ENCODE measurements around the gene FBXO7.
A peak's percentile ranks its signal among the peaks of the same experiment; 100 is the strongest.
"Not testable (repeated sequence)": the region's sequence is repeated elsewhere in the genome, so short reads cannot be mapped to it uniquely, and the experiment has no call there.

The FBXO7 gene

DNA sequence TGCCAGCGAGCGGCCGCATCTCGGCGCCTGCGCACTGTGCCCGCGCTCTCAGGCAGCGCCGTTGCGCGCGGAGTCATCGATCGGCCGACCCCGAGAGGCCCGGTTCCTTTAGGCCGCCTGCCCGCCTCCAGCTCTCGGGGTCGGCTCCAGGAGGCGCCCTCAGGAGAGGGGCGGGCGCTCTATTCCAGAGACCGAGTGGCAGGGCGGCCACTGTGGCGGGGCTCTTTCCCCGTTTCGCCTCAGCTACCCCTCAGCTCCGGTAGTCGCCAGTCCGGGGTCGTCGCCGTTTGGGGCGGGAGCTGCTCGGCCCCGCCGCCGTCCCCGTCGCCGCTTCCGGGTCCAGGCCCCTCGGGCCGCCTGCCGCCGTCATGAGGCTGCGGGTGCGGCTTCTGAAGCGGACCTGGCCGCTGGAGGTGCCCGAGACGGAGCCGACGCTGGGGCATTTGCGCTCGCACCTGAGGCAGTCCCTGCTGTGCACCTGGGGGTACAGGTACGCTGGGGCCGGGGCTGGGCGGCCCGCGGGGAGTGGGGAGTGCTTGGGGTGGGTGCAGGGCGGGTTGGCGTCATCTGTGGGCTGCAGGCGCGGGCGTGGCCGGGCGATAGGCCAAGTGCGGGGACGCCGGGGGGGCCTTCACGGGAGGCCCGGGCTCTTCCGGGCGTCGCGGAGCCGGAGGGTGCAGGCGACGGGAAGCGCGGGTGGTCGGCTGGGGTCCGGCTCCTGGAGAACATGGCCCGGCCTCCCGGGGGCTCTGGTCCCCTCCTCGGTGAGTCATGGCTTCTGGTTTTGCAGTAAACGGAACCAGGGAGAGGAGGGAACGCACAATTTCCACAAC lies at the start of gene FBXO7:
Gene FBXO7 (plus strand): TSS at position 177 of the 833 bp plus-strand sequence. CDS start 192 bp downstream, at position 369.
- DNase-seq (ENCODE audit: low read depth): peak; percentile 84

DNA sequence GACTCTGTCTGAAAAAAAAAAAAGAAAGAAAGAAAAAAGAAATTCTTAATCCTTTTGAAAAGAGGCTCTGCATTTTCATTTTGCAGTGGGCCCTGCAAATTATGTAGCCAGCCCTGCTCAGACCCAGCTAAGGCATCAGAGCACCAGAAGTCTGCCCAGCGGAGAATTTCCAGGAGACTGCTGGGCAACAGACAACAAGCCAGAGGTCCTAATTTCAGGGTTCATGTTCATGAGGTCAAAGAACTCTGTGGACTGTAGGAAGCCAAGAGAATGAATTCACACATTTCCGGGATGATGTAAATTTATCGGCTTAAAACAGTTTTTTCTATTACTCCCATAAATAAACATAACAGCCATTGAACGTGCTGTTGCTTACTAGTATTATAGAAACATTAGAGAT lies 47.7 kb upstream of the FBXO7 start:
- DNase-seq (ENCODE audit: low read depth): no peak

GRCh38 chr22:32430352-32430751 lies 44.3 kb upstream of the FBXO7 start:
- DNase-seq (ENCODE audit: low read depth): no peak

DNA sequence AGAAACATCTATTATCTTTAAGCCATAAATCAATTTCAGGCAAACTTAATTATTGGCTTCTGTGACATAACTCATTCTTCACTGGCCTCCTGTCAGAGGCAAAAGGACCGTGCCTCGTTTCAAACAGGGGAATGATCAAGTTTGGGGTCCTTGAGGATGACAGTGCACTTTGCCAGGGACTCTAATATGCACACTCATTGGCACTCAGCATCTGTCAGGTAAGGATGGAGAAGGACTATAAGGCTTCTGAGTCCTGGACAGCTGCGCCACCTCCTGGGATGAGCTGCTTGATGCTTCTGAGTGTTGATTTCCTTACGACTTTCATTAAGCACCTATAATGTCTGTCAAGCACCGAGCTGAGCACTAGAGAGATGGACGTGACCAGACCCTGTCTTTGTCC lies 30.5 kb upstream of the FBXO7 start:
- DNase-seq (ENCODE audit: low read depth): no peak

- DNase-seq (ENCODE audit: low read depth): no peak
Observed at GRCh38 chr22:32446321-32446720, 28.3 kb upstream of the FBXO7 start.

- no peak for DNase-seq (ENCODE audit: low read depth)
Observed at GRCh38 chr22:32448980-32449379, 25.6 kb upstream of the FBXO7 start.

- DNase-seq (ENCODE audit: low read depth): no peak
Observed at GRCh38 chr22:32457031-32457430, 17.6 kb upstream of the FBXO7 start.

DNA sequence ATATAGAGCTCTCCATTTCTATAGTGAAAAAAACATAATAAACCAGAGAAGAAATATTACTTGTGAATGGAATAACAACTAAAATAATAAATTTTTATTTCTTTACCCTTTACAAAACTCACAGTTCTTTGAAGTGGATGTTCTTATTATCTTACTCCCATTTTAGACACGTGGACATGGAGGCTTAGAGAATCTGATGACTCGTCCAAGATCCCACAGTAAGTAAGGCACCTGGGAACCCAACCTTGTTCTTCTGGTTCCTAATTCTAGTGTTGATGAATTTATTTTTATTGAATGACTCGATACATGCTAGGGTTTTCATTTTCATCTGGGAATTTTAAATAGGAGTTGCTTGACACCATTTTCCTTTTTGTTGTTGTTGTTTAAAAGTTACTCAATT lies 12.2 kb upstream of the FBXO7 start:
- DNase-seq (ENCODE audit: low read depth): no peak

DNA sequence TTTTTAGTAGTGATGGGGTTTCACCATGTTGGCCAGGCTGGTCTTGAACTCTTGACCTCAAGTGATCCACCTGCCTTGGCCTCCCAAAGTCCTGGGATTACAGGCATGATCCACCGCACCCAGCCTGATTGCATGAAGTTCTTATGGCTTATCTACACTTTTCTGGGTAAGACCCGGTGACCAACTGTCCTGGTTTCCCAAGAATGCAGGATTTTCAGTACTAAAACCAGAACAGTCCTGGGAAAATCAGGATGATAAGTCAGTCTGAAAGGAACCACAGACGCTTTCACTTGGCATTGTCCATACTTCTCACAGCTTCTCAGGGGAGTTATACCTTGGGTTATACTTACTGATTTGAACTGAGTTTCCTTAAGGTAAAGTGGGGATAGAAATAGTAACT lies 8.9 kb upstream of the FBXO7 start:
- DNase-seq (ENCODE audit: low read depth): no peak

- no peak for DNase-seq (ENCODE audit: low read depth)
Observed at GRCh38 chr22:32466496-32466895, 8.1 kb upstream of the FBXO7 start.

- peak; percentile 78 for DNase-seq (ENCODE audit: low read depth)
Observed at GRCh38 chr22:32469799-32470212, 4.8 kb upstream of the FBXO7 start.

DNA sequence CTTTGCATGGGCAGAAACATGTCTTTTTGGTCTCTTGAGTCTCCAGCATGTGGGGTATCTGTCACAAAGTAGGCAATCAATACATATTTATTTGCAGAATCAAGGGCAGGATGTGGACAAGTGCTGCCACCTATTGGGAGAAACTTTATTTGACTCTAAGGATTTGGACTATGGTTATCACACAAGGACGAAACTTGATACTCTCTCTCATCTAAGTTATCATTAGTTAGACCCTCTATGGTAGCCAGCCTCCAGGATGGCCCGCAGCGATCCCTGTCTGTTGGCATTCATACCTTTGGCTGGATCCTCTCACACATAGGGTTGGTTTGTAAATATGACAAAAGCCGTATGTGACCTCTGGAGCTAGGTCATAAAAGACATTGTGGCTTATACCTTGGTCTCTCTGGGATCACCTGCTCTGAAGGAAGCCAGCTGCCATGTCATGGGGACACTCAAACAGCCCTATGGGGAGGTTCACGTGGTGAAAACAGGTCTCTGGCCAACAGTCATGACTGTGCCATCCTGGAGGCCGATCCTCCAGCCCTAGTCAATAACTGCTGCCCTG lies 1.1 kb upstream of the FBXO7 start:
- DNase-seq (ENCODE audit: low read depth): peak; percentile 25

DNA sequence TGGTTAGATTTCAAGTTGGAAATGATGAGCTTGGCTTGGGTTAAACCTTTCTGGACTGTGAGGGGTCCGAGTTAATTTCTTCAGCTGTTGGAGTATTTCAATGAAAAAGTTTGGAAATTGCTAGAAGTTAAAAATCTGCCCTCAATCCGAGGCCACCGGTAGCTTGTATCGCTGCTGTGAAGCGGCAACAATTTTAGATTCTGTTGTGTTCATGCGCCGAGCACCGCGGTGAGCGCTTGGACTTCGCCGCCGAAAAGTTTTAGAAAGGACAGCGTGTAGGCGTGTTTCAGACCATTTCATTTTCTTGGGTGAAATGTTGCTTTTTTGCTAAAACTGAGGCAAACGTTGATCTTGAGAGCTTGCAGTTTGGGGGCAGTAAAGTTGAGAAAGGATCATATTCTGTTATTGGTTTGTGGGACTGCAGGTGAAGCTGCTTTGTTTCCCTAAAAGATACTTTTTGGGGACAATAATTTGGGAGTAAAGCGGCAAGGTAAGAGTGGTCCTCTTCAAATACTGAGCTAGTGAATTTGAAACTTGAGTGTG lies 928 bp downstream of the FBXO7 start:
- DNase-seq (ENCODE audit: low read depth): no peak

GRCh38 chr22:32476281-32477195 lies 1.9 kb downstream of the FBXO7 start:
- DNase-seq (ENCODE audit: low read depth): no peak

DNA sequence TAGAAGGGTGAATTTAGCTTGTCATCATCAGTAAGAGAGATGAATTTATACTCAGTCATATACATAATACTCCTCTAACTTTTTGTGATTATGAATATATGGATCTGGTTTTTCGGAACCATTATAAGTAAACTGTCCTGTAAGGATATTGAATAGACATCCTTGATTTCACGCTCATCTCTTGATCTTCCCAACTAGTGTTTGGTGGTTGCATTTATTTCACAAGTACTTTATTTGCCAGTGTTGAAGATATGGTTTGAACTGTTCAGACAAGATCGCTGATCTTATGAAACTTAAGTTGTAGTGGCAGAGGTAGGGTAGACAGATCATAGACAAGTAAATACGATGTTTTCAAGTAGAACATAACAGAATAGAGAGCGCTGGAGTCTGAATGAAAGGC lies 3.0 kb downstream of the FBXO7 start:
- no peak for DNase-seq (ENCODE audit: low read depth)

DNA sequence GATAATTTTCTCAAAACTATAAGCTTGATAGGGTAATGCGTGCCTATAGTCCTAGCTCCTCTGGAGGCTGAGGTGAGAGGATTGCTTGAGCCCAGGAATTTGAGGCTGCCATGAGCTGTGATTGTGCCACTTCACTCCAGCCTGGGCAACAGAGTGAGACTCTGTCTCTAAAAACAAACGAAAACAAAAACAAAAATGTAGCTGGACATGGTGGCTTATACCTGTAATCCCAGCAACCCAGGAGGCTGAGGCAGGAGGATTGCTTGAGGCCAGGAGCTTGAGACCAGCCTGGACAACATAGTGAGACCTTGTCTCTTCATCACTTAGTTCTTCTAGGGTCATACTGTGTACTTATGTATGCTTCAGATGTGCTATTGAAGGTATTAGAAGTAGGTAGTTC lies 3.9 kb downstream of the FBXO7 start:
- not testable (repeated sequence) for DNase-seq (ENCODE audit: low read depth)

DNA sequence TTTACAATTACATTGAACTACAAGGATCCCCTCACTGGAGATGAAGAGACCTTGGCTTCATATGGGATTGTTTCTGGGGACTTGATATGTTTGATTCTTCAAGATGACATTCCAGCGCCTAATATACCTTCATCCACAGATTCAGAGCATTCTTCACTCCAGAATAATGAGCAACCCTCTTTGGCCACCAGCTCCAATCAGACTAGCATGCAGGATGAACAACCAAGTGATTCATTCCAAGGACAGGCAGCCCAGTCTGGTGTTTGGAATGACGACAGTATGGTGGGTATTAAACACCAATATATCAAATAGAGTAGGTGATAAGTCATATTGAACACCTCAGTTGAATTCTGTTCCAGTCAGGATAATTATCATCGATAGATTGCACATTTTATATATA lies 4.4 kb downstream of the FBXO7 start:
- no peak for DNase-seq (ENCODE audit: low read depth)

DNA sequence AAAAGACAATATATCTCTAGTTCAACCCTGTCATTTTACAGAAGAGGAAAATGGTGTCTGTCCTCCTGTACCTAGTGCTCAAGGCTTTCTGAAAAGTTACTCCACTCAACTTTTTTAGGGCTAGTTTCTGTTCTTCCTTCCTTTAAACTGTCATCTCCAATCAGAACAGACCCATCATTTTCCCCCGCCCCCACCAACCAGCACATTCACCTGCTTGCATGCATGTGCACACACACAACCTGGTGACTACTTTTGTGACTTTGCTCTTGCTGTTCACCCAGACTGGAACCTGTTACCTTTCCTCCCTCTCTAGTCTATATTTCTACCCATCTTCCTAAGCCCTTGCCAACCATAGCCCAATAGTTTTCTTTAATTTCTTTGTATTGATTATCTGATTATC lies 5.6 kb downstream of the FBXO7 start:
- DNase-seq (ENCODE audit: low read depth): no peak

GRCh38 chr22:32482708-32483107 lies 8.1 kb downstream of the FBXO7 start:
- no peak for DNase-seq (ENCODE audit: low read depth)

DNA sequence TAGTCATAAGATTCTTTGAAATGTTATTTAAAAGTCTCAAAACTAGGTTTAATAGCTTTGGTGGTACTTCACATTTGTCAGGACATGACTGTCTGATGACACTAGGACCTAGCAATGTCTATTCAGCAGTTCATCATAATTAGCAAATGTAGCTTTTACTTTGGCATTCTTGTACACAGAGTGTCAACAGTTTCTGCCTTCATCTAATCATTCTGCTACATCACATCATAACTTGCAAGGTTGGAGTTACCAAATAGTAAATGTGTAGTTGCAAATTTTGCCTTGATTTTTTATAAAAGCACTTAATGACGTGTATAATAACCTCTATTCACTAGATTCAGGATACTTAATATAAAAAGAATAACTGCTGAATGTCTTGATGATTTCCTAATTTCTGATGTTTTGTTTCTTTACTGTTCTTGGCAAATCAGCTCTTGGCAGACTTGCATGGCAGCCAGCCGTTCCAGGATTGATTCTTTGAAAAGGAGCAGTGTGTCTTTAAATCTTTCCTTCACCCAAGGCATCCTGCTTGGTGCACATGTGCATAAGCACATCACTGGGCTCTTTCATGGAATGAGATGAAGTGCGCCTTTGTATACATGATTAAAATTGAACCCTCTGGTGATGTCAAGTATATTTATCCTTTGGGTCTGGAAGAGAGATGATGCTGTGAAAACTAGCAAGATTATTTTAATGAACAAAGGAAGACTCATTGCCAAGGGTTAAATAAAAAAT lies 12.2 kb downstream of the FBXO7 start:
- no peak for DNase-seq (ENCODE audit: low read depth)

- DNase-seq (ENCODE audit: low read depth): no peak
Observed at GRCh38 chr22:32487461-32487860, 12.8 kb downstream of the FBXO7 start.

DNA sequence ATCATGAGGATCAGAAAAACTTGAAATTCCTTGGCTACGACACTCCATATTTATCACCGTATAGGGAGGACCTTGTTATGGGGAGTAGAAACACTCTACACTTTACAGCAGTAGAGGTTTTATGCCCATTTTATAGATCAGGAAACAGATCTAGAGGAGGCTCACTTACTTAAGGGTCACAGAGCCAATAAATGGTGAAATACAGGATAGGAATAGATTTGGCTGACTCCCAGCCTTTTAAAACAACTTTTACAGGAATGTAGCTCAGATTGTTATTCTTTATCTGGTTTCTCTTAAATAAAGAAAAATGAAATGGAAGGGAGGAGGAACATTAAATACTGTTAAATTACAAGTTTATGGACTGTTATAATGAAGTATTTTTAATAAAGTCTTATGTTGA lies 14.8 kb downstream of the FBXO7 start:
- DNase-seq (ENCODE audit: low read depth): no peak
